ENCODE data around the gene PHF10.

GRCh38 chr6:169707772-169708171, 16.5 kb downstream of the PHF10 start:
- TF ChIP-seq, protein P1, sequence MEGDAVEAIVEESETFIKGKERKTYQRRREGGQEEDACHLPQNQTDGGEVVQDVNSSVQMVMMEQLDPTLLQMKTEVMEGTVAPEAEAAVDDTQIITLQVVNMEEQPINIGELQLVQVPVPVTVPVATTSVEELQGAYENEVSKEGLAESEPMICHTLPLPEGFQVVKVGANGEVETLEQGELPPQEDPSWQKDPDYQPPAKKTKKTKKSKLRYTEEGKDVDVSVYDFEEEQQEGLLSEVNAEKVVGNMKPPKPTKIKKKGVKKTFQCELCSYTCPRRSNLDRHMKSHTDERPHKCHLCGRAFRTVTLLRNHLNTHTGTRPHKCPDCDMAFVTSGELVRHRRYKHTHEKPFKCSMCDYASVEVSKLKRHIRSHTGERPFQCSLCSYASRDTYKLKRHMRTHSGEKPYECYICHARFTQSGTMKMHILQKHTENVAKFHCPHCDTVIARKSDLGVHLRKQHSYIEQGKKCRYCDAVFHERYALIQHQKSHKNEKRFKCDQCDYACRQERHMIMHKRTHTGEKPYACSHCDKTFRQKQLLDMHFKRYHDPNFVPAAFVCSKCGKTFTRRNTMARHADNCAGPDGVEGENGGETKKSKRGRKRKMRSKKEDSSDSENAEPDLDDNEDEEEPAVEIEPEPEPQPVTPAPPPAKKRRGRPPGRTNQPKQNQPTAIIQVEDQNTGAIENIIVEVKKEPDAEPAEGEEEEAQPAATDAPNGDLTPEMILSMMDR (conservative IDR thresholded peaks at IDR 0.05; ENCODE audit: low read depth, low read length): no peak
- TF ChIP-seq POLR2A (IDR thresholded peaks at IDR 0.05; ENCODE audit: low read depth, low read length) (no peak), MXI1 (IDR thresholded peaks at IDR 0.05; ENCODE audit: borderline replicate concordance, low read depth, low read length) (no peak), SMC3 (IDR thresholded peaks at IDR 0.05; ENCODE audit: low read depth, low read length) (no peak), CEBPB (IDR thresholded peaks at IDR 0.05; ENCODE audit: low read depth, low read length) (no peak), CHD1 (IDR thresholded peaks at IDR 0.05; ENCODE audit: low read depth, low read length) (no peak), MAZ (IDR thresholded peaks at IDR 0.05; ENCODE audit: borderline replicate concordance, low read depth, low read length) (no peak), ELK1 (IDR thresholded peaks at IDR 0.05; ENCODE audit: borderline replicate concordance, low read depth, low read length) (no peak), MAFK (IDR thresholded peaks at IDR 0.05; ENCODE audit: low read depth, low read length) (no peak), RFX5 (IDR thresholded peaks at IDR 0.05; ENCODE audit: low read depth, low read length) (no peak), RCOR1 (IDR thresholded peaks at IDR 0.05; ENCODE audit: insufficient replicate concordance, low read length) (no peak), NFE2L2 (IDR thresholded peaks at IDR 0.05; ENCODE audit: low read depth, low read length) (no peak)

All from IMR-90 (cell line).